HEK293 (cell line): ENCODE data around the gene LRRK1.

Experiments used
- CTCF ChIA-PET: fragments of 350-600 bp; formaldehyde crosslinking; extraction: SDS; loops from one replicate; lab custom pipeline; 2021; ENCODE audit warnings: antibody characterized with exemption; lab: Yijun Ruan, JAX
- POLR2A ChIA-PET: fragments of 300-600 bp; formaldehyde crosslinking; extraction: SDS; loops from one replicate; lab custom pipeline; 2020; ENCODE audit warnings: antibody characterized with exemption, inconsistent platforms; lab: Yijun Ruan, JAX
- H3K27ac ChIP-seq: fragments of 200-500 bp; sonication (Bioruptor generic); 2 replicates; pipeline ENCODE4 v1.5.1; 2014; ENCODE audit warnings: low read depth, low read length, control low read depth, inconsistent platforms; ENCODE audit errors: extremely low read depth
- H3K36me3 ChIP-seq, 2 experiments: fragments of 200-500 bp in 1 of 2; sonication (Bioruptor generic) in 1 of 2; 1 replicate in 1 of 2; 2 replicates in 1 of 2; pipeline ENCODE4 v1.5.1; 2014 to 2017; ENCODE audit warnings: inconsistent platforms in 2 of 2, low read length in 2 of 2; ENCODE audit not compliant: control insufficient read depth in 2 of 2, insufficient read depth in 1 of 2
- H3K4me1 ChIP-seq: fragments of 200-500 bp; sonication (Bioruptor generic); 2 replicates; pipeline ENCODE4 v1.5.1; 2014; ENCODE audit warnings: mild to moderate bottlenecking, low read length, inconsistent platforms; ENCODE audit not compliant: control insufficient read depth, insufficient read depth
- H3K4me3 ChIP-seq: 2 replicates; pipeline ENCODE4 v1.5.1; 2011; ENCODE audit warnings: low read depth, mild to moderate bottlenecking, control low read depth, low read length, moderate library complexity
- H3K9me3 ChIP-seq: fragments of 200-500 bp; sonication (Bioruptor generic); 2 replicates; pipeline ENCODE4 v1.5.1; 2014; ENCODE audit warnings: low read depth, low read length, inconsistent platforms; ENCODE audit not compliant: control insufficient read depth, insufficient read depth
- REPIN1 ChIP-seq: fragments of 450-650 bp; formaldehyde crosslinking; IDR thresholded peaks from 2 replicates; pipeline ENCODE4 v1.5.1; 2017; ENCODE audit warnings: missing biosample characterization, missing genetic modification characterization, low read depth
- ZBTB20 ChIP-seq: fragments of 450-650 bp; formaldehyde crosslinking; IDR thresholded peaks from 2 replicates; pipeline ENCODE4 v1.5.1; 2016; ENCODE audit warnings: missing biosample characterization, missing genetic modification characterization
- ZNF112 ChIP-seq: fragments of 450-650 bp; formaldehyde crosslinking; IDR thresholded peaks from 2 replicates; pipeline ENCODE4 v1.5.0; 2017; ENCODE audit warnings: missing biosample characterization, missing genetic modification characterization
- ZNF16 ChIP-seq: fragments of 450-650 bp; formaldehyde crosslinking; IDR thresholded peaks from 2 replicates; pipeline ENCODE4 v1.5.1; 2016; ENCODE audit warnings: low read depth, missing biosample characterization, missing genetic modification characterization
- ZNF175 ChIP-seq: fragments of 450-650 bp; formaldehyde crosslinking; IDR thresholded peaks from 2 replicates; pipeline ENCODE4 v1.5.1; 2016; ENCODE audit warnings: missing biosample characterization, missing genetic modification characterization
- ZNF214 ChIP-seq: fragments of 450-650 bp; formaldehyde crosslinking; IDR thresholded peaks from 2 replicates; pipeline ENCODE4 v1.5.1; 2017; ENCODE audit warnings: missing biosample characterization, mild to moderate bottlenecking, missing genetic modification characterization, borderline replicate concordance
- ZNF341 ChIP-seq: fragments of 450-650 bp; formaldehyde crosslinking; IDR thresholded peaks from 2 replicates; pipeline ENCODE4; 2016; ENCODE audit warnings: low read depth, missing biosample characterization, missing genetic modification characterization
- ZNF423 ChIP-seq: fragments of 450-650 bp; formaldehyde crosslinking; IDR thresholded peaks from 2 replicates; pipeline ENCODE4 v1.5.1; 2016; ENCODE audit warnings: missing biosample characterization, missing genetic modification characterization
- ZNF560 ChIP-seq: fragments of 450-650 bp; formaldehyde crosslinking; IDR thresholded peaks from 2 replicates; pipeline ENCODE4 v1.5.1; 2017; ENCODE audit warnings: missing biosample characterization, missing genetic modification characterization, borderline replicate concordance
- ZNF600 ChIP-seq: fragments of 450-650 bp; formaldehyde crosslinking; IDR thresholded peaks from 2 replicates; pipeline ENCODE4 v1.5.1; 2016; ENCODE audit warnings: missing biosample characterization, missing genetic modification characterization
- ZNF664 ChIP-seq: fragments of 450-650 bp; formaldehyde crosslinking; IDR thresholded peaks from 2 replicates; pipeline ENCODE4 v1.5.1; 2016; ENCODE audit warnings: missing biosample characterization, missing genetic modification characterization
- ZNF776 ChIP-seq: fragments of 450-650 bp; formaldehyde crosslinking; IDR thresholded peaks from 2 replicates; pipeline ENCODE4 v1.5.0; 2017; ENCODE audit warnings: missing biosample characterization, missing genetic modification characterization, borderline replicate concordance
- ZXDB ChIP-seq: fragments of 450-650 bp; formaldehyde crosslinking; IDR thresholded peaks from 2 replicates; pipeline ENCODE4 v1.5.1; 2016; ENCODE audit warnings: missing biosample characterization, missing genetic modification characterization
- TF ChIP-seq, protein P1 (sequence below): fragments of 450-650 bp; formaldehyde crosslinking; IDR thresholded peaks from 2 replicates; pipeline ENCODE4 v1.5.1; 2016; ENCODE audit warnings: missing biosample characterization, missing genetic modification characterization
- TF ChIP-seq, protein P2 (sequence below): fragments of 450-650 bp; formaldehyde crosslinking; IDR thresholded peaks from 2 replicates; pipeline ENCODE4 v1.5.1; 2016; ENCODE audit warnings: missing biosample characterization, missing genetic modification characterization
- TF ChIP-seq, protein P3 (sequence below): fragments of 450-650 bp; formaldehyde crosslinking; IDR thresholded peaks from 2 replicates; pipeline ENCODE4 v1.5.0; 2017; ENCODE audit warnings: missing biosample characterization, missing genetic modification characterization, borderline replicate concordance
- TF ChIP-seq, protein P4 (sequence below): fragments of 450-650 bp; formaldehyde crosslinking; IDR thresholded peaks from 2 replicates; pipeline ENCODE4 v1.5.1; 2017; ENCODE audit warnings: missing biosample characterization, missing genetic modification characterization
- TF ChIP-seq, protein P5 (sequence below): fragments of 450-650 bp; formaldehyde crosslinking; IDR thresholded peaks from 2 replicates; pipeline ENCODE4 v1.5.1; 2016; ENCODE audit warnings: missing biosample characterization, missing genetic modification characterization

The LRRK1 gene

DNA sequence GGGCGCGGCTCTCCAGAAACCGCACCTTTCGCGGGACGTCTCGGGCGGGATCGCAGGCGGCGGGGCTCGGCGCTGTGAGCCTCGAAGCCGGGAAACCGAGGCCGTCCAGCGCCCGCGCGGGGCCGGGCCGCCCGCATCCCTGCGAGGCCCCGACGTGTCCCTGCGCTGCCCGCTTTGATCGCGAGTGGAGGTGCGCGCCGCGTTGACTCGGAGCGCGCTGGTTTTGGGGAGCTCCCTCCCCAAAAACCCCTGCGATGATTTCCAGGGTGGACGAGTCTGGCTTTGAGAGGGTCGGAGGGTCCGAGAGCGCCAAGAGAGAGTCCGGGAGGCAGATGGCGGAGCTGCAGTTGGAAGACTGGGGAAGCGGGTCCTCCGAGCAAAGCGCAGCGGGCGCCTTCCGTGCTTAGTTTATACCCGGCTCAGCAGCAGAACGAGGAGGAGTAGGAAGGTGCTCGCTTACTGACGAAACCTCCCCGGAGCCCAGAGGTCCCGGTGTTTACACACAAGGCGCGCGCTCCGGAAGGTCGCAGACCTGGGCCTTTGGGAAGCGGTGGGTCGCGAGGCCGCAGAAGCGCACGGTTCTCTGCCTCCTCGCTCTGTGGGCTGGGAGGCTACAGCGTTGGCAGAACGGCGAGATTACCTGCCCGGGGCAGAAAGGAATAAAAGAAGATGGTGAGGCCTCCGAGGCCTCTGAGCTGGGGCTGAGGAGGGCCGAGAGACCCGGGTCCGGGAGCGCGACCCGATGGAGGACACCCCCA is 38.8 kb upstream of the LRRK1 start:
- H3K4me1 ChIP-seq: peaks cover 3% of the 10 kb centered on the region
- H3K4me3 ChIP-seq: no peak overlapping the region; the same call in 1 of the 2 replicates
- H3K27ac ChIP-seq: no peak overlapping the region; the same call in 1 of the 2 replicates
- no peaks in the 10 kb centered on the region for H3K9me3 ChIP-seq
- TF ChIP-seq ZNF600: peak; percentile 50
- no peak for TF ChIP-seq ZNF214 (tag by site-specific recombination)
- CTCF ChIA-PET: interaction anchor here (1.2 to 1.4 kb wide), 2 partner anchors 128 to 253 kb away, joined by 3 read pairs; no protein-coding TSS in a partner anchor
- H3K36me3 ChIP-seq: no peaks in the 10 kb centered on the region
- POLR2A ChIA-PET: interaction anchor here (0.5 to 1.3 kb wide), 3 partner anchors 38 to 390 kb away, joined by 3 to 6 read pairs (median 3); no protein-coding TSS in a partner anchor

DNA sequence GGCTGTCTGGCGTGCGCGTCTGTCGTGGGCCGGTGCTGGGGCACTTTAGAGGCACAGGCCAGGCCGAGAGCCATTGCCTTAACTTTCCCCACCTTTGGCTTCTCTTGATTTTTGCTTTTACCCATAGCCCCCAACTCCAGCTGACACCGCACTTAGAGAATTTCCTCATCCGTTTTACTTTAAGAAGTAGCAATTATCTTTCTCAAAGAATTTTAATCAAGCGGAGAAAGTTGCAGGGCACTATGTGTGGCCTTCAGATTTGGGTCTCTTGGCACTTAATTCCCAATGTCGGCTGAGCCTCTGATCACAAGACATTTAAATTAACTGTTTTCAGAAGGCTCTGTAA is 38.3 kb upstream of the LRRK1 start:
- H3K36me3 ChIP-seq: no peaks in the 10 kb centered on the region
- H3K4me3 ChIP-seq: no peak overlapping the region
- peaks cover 3% of the 10 kb centered on the region for H3K4me1 ChIP-seq
- H3K9me3 ChIP-seq: no peaks in the 10 kb centered on the region
- no peak for TF ChIP-seq ZBTB20 (tag by site-specific recombination)
- TF ChIP-seq, protein P1, sequence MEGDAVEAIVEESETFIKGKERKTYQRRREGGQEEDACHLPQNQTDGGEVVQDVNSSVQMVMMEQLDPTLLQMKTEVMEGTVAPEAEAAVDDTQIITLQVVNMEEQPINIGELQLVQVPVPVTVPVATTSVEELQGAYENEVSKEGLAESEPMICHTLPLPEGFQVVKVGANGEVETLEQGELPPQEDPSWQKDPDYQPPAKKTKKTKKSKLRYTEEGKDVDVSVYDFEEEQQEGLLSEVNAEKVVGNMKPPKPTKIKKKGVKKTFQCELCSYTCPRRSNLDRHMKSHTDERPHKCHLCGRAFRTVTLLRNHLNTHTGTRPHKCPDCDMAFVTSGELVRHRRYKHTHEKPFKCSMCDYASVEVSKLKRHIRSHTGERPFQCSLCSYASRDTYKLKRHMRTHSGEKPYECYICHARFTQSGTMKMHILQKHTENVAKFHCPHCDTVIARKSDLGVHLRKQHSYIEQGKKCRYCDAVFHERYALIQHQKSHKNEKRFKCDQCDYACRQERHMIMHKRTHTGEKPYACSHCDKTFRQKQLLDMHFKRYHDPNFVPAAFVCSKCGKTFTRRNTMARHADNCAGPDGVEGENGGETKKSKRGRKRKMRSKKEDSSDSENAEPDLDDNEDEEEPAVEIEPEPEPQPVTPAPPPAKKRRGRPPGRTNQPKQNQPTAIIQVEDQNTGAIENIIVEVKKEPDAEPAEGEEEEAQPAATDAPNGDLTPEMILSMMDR: no peak
- TF ChIP-seq, protein P2, sequence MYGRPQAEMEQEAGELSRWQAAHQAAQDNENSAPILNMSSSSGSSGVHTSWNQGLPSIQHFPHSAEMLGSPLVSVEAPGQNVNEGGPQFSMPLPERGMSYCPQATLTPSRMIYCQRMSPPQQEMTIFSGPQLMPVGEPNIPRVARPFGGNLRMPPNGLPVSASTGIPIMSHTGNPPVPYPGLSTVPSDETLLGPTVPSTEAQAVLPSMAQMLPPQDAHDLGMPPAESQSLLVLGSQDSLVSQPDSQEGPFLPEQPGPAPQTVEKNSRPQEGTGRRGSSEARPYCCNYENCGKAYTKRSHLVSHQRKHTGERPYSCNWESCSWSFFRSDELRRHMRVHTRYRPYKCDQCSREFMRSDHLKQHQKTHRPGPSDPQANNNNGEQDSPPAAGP: no peak
- no peak for TF ChIP-seq ZXDB (tag by site-specific recombination)
- no peak for TF ChIP-seq ZNF112 (tag by site-specific recombination)
- TF ChIP-seq ZNF560 (tag by site-specific recombination): no peak
- TF ChIP-seq, protein P3, sequence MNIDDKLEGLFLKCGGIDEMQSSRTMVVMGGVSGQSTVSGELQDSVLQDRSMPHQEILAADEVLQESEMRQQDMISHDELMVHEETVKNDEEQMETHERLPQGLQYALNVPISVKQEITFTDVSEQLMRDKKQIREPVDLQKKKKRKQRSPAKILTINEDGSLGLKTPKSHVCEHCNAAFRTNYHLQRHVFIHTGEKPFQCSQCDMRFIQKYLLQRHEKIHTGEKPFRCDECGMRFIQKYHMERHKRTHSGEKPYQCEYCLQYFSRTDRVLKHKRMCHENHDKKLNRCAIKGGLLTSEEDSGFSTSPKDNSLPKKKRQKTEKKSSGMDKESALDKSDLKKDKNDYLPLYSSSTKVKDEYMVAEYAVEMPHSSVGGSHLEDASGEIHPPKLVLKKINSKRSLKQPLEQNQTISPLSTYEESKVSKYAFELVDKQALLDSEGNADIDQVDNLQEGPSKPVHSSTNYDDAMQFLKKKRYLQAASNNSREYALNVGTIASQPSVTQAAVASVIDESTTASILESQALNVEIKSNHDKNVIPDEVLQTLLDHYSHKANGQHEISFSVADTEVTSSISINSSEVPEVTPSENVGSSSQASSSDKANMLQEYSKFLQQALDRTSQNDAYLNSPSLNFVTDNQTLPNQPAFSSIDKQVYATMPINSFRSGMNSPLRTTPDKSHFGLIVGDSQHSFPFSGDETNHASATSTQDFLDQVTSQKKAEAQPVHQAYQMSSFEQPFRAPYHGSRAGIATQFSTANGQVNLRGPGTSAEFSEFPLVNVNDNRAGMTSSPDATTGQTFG (tag by site-specific recombination): no peak
- no peak for TF ChIP-seq REPIN1
- TF ChIP-seq, protein P4, sequence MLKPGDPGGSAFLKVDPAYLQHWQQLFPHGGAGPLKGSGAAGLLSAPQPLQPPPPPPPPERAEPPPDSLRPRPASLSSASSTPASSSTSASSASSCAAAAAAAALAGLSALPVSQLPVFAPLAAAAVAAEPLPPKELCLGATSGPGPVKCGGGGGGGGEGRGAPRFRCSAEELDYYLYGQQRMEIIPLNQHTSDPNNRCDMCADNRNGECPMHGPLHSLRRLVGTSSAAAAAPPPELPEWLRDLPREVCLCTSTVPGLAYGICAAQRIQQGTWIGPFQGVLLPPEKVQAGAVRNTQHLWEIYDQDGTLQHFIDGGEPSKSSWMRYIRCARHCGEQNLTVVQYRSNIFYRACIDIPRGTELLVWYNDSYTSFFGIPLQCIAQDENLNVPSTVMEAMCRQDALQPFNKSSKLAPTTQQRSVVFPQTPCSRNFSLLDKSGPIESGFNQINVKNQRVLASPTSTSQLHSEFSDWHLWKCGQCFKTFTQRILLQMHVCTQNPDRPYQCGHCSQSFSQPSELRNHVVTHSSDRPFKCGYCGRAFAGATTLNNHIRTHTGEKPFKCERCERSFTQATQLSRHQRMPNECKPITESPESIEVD: no peak
- no peak for TF ChIP-seq ZNF175 (tag by site-specific recombination)
- TF ChIP-seq ZNF664 (tag by site-specific recombination): no peak
- TF ChIP-seq ZNF16 (tag by site-specific recombination): no peak
- TF ChIP-seq ZNF341 (tag by site-specific recombination): no peak
- TF ChIP-seq, protein P5, sequence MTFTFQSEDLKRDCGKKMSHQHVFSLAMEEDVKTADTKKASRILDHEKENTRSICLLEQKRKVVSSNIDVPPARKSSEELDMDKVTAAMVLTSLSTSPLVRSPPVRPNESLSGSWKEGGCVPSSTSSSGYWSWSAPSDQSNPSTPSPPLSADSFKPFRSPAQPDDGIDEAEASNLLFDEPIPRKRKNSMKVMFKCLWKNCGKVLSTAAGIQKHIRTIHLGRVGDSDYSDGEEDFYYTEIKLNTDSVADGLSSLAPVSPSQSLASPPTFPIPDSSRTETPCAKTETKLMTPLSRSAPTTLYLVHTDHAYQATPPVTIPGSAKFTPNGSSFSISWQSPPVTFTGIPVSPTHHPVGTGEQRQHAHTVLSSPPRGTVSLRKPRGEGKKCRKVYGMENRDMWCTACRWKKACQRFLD (tag by site-specific recombination): no peak
- no peak for TF ChIP-seq ZNF776
- no peak for TF ChIP-seq ZNF423
- no peak overlapping the region for H3K27ac ChIP-seq
- POLR2A ChIA-PET: no interaction called here
- CTCF ChIA-PET: interaction anchor here (1.2 to 1.4 kb wide), 2 partner anchors 128 to 254 kb away, joined by 3 read pairs; no protein-coding TSS in a partner anchor
